MG63 (cell line): ENCODE data around the gene CCND2. TPM values are rescaled to one million over a fixed set of nuclear protein-coding genes. Genes with fewer than 3 reads are reported as not detected.

Experiments used
- DNase-seq: peaks from one replicate; pipeline ENCODE4 v3.0.0-alpha.2; 2020
- H3K27me3 ChIP-seq: fragments of 250-450 bp; sonication (Bioruptor Pico); 2 replicates; pipeline ENCODE4 v1.5.1; 2020; ENCODE audit warnings: mild to moderate bottlenecking, moderate library complexity
- H3K36me3 ChIP-seq: fragments of 250-450 bp; sonication (Bioruptor Pico); 2 replicates; pipeline ENCODE4 v1.5.1; 2020; ENCODE audit warnings: mild to moderate bottlenecking, moderate library complexity
- H3K4me3 ChIP-seq: fragments of 250-450 bp; sonication (Bioruptor Pico); 2 replicates; pipeline ENCODE4 v1.5.1; 2020; ENCODE audit warnings: mild to moderate bottlenecking, moderate library complexity
- H3K9me3 ChIP-seq: fragments of 250-450 bp; sonication (Bioruptor Pico); 2 replicates; pipeline ENCODE4 v1.5.1; 2020; ENCODE audit warnings: mild to moderate bottlenecking, moderate library complexity
- total RNA-seq: library from RNA; depleted of rRNA; stranded (reverse); fragments of >200 nt; shearing (Covaris generic); gene quantifications from 2 replicates; pipeline ENCODE4 v1.2.3, GENCODE V29; 2014; ENCODE audit warnings: low replicate concordance

The CCND2 gene
- total RNA-seq, 1 experiment from 2014 or later: not detected

DNA sequence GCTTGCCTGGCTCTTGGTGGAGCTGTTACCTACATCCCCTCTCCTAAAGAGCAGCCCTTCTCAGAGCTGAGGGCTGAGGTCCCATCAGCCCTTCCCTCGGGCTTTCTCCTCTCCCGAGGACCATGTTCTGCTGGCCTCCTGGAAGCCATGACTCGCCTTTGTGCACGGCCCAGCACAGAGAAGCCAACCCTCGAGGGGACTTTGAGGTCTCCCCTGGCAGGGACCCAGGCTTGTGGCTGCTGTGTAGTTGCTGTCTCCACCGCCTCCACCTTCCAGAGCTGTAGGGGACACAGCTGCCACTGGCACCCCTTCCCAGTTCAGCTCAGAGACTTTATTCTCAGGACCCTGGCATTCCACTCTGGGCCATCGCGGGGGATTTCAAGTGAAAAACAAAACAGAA lies 22.9 kb upstream of the CCND2 start:
- no peak for DNase-seq
- no peak overlapping the region for H3K4me3 ChIP-seq
- H3K9me3 ChIP-seq: no peaks in the 10 kb centered on the region
- no peaks in the 10 kb centered on the region; the same call in 1 of the 2 replicates for H3K27me3 ChIP-seq
- H3K36me3 ChIP-seq: no peaks in the 10 kb centered on the region

DNA sequence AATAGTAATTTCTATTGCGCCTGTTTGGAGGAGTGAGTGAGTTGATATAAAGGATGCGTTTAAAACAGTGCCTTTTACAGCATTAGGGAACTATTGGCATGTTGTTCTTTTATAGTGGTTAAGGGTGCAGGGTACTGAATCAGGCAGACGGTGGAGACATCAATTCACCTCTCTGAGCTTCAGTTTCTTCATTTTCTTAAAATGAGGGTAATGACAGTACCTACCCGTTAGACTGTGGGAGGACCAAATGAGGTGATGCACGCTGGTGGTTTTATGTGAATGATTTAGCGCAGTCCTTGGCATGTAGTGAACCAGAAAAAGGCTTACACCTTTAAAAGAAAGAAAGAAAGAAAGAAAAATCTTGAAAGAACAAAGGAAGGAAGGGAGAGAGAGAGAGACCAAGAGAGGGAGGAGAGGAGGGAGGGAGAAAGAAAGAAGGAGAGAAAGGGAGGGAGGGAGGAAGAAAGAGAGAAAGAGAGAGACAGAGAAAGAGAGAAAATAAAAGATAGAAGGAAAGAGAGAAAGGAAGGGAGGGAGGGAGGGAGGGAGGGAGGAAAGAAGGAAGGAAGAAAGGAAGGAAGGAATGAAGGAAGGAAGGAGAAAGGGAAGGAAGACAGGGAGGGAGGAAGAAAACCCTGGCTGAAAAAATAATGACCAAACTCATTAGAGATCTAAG lies 22.2 kb upstream of the CCND2 start:
- no peak for DNase-seq
- Histone ChIP-seq H3K9me3 (no peaks in the 10 kb centered on the region), H3K27me3 (no peaks in the 10 kb centered on the region; the same call in 1 of the 2 replicates), H3K4me3 (no peak overlapping the region), H3K36me3 (no peaks in the 10 kb centered on the region)

DNA sequence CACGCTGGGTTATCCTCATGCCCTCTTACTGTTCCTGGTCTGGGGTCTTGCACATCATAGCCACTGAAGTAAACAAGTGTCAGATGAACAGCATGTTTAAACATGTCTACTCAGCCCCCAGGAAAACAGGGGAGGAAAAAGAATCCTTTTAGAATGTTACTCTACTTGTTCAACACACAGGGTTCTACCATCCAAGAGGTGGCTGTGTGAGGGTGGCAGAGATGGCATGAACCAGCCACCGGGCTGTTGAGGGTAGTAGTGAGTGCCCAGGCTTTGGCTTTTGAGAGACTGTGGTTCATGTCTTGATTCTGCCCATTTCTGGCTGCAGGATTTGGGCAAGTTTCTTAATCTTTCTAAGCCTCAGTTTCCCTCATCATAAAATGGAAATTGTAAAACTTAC lies 21.6 kb upstream of the CCND2 start:
- Histone ChIP-seq H3K27me3 (no peaks in the 10 kb centered on the region; the same call in 1 of the 2 replicates), H3K36me3 (no peaks in the 10 kb centered on the region), H3K4me3 (no peak overlapping the region), H3K9me3 (no peaks in the 10 kb centered on the region)
- no peak for DNase-seq

DNA sequence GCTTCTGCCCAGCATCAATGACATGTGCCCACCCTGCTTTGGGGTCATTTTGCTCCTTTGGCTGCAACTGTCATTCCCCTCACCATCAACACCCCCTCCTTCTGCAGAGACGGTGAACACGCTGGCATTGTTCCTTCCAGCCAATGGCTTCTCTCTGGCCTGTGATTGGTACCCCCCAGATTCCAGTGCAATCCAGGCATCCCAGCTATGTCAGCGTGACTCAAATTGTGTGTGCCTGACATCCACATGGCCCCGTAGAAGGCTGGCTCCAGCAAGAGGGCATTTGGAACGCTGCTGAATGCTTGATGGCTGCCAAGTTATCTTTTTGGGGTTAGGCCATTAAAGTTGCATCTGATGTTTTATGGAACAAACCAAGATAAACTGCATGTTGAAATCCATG lies 21.0 kb upstream of the CCND2 start:
- no peak overlapping the region for H3K4me3 ChIP-seq
- no peaks in the 10 kb centered on the region for H3K36me3 ChIP-seq
- no peak for DNase-seq
- H3K27me3 ChIP-seq: peaks cover 2% of the 10 kb centered on the region; the same call in 1 of the 2 replicates
- H3K9me3 ChIP-seq: no peaks in the 10 kb centered on the region; the same call in 1 of the 2 replicates

DNA sequence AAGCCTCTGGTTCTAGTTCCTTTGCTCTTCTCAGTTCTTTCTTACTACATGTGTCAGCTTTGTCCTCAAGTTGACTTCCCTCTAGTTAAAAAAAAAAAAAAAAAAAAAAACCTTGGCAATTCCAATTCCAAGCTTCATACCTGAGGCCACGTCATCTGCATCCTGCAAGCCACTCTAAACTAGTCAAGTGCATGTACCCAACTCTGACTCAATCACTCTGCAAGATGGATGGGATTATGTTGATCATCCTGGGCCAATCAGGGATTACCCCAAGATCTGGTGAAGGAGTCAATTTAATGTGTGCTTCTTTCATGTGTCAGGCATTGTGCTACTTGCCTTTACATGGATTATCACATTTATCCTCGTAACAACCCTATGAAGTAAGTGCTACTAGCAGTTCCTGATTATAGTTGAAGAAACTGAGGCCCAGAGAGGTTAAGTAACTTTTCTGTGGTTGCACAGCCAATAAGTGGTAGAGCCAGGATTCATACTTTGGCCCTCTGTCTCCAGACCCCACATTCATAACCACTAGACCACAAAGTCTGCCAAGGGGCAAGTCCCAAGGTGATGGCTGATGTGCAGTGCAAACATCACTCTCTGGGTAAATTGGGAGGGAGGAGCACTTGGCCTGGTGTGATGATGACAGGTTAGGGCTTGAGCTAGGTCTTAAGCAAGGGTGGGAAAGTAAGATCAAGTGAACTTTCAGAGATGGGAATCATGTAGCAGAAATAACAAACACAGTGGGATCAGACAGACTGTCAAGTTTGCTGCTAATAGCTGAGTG lies 17.3 kb upstream of the CCND2 start:
- peaks cover 2% of the 10 kb centered on the region; the same call in 1 of the 2 replicates for H3K9me3 ChIP-seq
- no peak for DNase-seq
- peaks cover 8% of the 10 kb centered on the region; the same call in 1 of the 2 replicates for H3K27me3 ChIP-seq

DNA sequence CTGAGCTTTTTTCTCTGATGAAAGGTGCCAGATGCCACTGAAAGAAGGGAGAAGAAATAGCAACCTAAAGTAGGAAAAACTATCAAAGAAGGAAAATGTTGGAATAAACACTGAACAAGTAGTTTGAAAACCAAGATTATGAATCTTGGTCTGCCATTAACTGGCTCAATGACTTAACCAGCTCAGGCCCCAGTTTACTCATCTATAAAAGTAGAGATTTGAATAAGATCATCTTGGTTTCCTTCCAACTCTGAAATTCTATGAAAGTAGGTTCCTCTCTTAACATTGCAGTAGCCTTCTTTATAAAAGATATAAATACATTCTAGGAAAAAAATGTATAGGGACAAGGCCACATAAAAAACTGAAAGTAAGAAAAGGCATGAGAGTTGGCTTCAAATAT lies 16.1 kb upstream of the CCND2 start:
- Histone ChIP-seq H3K36me3 (no peaks in the 10 kb centered on the region), H3K27me3 (peaks cover 14% of the 10 kb centered on the region; the same call in 1 of the 2 replicates), H3K4me3 (no peak overlapping the region), H3K9me3 (peaks cover 2% of the 10 kb centered on the region; the same call in 1 of the 2 replicates)
- no peak for DNase-seq

More for the DNA sequence above, 17.3 kb upstream of the CCND2 start:
- Histone ChIP-seq H3K36me3 (no peaks in the 10 kb centered on the region), H3K4me3 (no peak overlapping the region)

DNA sequence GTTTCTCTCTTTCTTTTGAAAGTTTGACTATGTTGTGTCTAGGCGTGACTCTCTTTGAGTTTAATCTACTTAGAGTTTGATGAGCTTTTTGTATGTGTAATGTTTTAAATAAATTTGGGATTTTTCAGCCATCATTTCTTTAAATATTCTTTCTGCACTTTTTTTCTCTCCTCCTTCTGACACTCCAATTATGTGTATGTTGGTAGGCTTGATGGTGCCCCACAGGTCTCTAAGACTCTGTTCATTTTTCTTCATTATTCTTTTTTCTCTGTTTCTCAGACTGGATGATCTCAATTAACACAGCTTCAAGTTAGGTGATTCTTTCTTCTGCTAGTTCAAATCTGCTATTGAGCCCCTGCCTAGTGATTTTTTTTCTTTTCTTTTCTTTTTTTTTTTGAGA lies 14.5 kb upstream of the CCND2 start:
- H3K4me3 ChIP-seq: no peak overlapping the region
- H3K36me3 ChIP-seq: no peaks in the 10 kb centered on the region
- peaks cover 29% of the 10 kb centered on the region for H3K27me3 ChIP-seq
- DNase-seq: no peak
- peaks cover 2% of the 10 kb centered on the region; the same call in 1 of the 2 replicates for H3K9me3 ChIP-seq

DNA sequence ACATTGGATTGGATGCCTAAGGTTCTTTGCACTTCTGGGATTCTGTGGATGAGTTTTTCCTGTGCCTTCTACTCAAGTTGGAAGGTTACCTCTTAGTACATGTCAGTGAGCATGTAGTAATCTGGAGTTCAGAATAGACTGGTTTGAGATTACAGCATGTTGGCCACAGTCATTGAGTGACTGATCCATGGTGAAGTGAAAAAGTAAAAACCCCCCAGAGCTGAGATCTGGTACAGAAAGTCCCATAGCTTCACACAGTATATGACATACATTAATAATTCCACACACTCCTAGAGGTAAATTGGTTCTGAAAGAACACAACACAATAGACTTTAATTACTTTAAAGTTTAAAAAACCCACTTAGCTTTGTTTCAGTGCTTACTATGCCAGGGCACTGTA lies 11.9 kb upstream of the CCND2 start:
- Histone ChIP-seq H3K4me3 (no peak overlapping the region), H3K27me3 (peaks cover 53% of the 10 kb centered on the region), H3K9me3 (peaks cover 2% of the 10 kb centered on the region; the same call in 1 of the 2 replicates), H3K36me3 (no peaks in the 10 kb centered on the region)
- no peak for DNase-seq

DNA sequence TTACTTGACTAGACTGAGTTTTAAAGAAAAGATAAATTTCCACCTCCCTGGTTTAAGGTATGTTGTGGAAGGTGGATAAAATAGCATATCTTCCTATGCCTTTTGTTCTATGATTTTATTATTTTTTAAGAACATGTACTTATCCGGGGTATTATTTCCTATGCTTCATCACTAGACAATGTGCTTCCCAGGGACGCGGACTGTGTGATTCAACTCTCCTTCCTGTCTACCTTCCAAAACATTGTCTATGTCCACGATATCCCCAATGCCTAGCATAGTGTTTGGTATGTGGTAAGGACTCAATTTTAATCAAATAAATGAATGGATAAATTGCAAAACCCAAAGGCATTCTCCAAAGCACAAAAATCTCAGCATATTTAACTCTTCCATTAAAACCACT lies 8.3 kb upstream of the CCND2 start:
- Histone ChIP-seq H3K36me3 (no peaks in the 10 kb centered on the region), H3K9me3 (no peaks in the 10 kb centered on the region), H3K27me3 (peaks cover 79% of the 10 kb centered on the region), H3K4me3 (no peak overlapping the region)
- DNase-seq: no peak

DNA sequence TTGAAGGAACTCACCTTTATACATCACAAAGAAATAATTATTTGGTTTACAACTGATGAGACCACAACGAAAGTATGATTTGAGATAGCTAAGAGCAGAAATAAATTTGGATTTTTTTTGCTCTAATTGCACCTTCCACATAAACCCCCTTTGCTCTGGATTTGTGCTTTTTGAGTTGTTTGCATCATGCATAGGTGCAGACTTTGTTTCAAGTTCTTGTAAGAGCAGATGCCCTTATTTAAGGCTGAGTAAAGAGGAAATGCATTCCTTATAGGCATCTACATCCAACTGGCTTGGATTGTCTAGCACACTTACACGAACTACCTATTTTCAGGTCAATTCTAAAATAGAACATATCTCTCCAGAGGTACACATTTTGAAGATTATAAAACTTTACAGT lies 6.6 kb upstream of the CCND2 start:
- no peak for DNase-seq
- peaks cover 91% of the 10 kb centered on the region for H3K27me3 ChIP-seq
- no peaks in the 10 kb centered on the region for H3K36me3 ChIP-seq
- no peak overlapping the region for H3K4me3 ChIP-seq
- H3K9me3 ChIP-seq: no peaks in the 10 kb centered on the region

DNA sequence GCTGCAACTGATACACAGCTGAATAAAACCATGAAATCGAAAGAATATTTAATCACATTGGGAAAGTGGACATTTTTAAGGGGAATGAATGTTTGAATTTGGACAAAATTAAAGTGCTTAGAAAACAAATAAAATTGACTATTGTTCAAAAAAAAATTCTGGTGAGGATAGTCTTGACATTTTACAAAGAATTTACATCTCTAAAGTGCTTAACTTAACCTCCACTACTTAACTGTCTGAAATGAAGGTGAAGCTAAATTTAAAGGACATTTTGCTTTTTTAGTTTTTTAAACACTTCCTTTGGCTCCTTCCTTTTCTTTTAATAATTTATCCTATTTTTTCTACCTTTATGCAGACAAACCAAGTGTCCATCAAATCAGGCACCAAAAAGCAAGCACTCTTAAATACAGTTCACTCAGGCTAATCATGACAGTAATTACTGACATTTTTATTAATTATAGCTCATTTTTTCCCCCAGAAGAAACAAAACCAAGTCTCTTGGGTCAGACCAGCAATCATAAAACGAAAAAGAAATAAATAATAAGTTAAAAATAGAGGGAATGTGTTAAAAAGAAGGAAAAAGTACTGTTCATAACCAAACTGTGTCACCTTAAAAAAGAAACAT lies 5.7 kb upstream of the CCND2 start:
- Histone ChIP-seq H3K27me3 (peaks cover 92% of the 10 kb centered on the region), H3K9me3 (no peaks in the 10 kb centered on the region), H3K4me3 (no peak overlapping the region), H3K36me3 (no peaks in the 10 kb centered on the region)
- DNase-seq: no peak

DNA sequence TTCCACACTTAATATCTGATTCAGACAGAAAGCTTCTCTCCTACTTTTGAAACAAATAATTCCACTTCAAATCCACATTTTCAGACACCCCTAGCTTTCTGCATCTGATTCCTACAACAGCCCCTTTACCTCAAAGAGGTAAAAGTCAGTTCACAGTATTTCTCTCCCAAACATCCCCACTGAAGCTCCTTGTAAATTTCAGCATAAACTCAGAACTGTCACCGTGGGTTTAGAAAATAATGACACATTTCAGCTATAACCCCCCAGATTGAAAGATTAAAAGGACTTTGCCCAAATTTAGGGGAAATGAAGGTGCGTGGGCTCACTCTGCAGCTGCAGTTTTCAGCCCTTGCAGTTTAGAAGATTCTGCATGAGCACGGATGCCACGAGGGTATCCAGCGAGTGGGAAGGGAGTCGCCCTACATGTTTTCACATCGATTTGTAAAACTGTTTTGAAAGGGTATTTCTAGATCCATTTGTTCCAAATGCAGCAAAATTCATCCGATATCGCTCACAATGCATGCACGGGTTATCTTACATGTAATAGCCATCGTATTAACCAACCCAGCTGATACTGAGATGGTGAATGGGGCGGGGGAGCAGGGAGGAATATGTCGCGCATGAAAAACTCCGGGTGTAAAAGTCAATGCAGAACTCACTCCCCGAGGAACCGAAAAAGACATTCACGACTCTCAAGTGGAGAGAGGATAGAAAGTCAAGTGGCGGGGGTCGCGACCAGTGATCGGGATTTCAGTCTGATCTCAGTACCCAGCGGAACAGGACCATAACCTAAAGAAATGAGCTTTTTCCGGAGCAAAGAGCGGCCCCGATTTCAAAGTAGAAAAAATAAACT lies 5.0 kb upstream of the CCND2 start:
- Histone ChIP-seq H3K27me3 (peaks cover 92% of the 10 kb centered on the region), H3K4me3 (no peak overlapping the region)
- DNase-seq: no peak

DNA sequence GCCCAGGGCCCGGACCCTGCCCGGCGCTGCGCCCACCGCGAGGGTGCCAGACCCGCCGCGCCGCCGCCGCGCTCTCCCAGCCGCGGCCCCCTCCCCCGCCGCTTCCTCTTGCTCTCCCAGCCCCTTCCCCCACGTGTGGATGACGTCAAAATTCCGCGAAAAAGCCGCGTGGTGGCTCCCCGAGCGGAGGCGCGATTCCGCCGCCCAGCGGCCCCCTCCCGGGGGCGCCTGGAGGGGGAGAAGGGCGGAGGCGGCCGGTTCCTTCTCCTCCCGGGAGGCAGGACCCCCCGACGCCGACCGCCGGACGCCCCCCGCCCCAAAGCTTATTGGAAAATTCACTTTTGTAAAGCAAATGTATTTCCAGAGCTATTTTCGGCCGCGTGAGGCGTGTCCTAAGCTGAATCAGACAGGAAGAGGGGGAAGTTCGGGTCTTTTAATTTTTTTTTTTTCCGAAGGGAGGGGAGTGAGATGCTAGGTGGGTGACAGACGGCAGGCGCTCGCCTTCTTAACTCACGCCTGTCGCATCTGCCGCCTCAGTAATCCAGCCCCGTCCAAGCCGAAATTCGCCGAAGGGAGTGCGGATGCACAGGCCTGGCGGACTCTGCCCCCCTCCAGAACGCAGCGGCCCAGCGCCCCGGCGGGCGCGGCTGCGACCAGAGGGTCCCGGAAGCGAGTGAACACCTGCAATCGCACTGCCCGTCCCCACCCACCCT lies 4.1 kb upstream of the CCND2 start:
- Histone ChIP-seq H3K4me3 (peak overlapping the region; percentile 26), H3K27me3 (peaks cover 92% of the 10 kb centered on the region)
- DNase-seq: peak; percentile 35

More for the DNA sequence above, 5.0 kb upstream of the CCND2 start:
- no peaks in the 10 kb centered on the region for H3K36me3 ChIP-seq
- no peaks in the 10 kb centered on the region for H3K9me3 ChIP-seq

DNA sequence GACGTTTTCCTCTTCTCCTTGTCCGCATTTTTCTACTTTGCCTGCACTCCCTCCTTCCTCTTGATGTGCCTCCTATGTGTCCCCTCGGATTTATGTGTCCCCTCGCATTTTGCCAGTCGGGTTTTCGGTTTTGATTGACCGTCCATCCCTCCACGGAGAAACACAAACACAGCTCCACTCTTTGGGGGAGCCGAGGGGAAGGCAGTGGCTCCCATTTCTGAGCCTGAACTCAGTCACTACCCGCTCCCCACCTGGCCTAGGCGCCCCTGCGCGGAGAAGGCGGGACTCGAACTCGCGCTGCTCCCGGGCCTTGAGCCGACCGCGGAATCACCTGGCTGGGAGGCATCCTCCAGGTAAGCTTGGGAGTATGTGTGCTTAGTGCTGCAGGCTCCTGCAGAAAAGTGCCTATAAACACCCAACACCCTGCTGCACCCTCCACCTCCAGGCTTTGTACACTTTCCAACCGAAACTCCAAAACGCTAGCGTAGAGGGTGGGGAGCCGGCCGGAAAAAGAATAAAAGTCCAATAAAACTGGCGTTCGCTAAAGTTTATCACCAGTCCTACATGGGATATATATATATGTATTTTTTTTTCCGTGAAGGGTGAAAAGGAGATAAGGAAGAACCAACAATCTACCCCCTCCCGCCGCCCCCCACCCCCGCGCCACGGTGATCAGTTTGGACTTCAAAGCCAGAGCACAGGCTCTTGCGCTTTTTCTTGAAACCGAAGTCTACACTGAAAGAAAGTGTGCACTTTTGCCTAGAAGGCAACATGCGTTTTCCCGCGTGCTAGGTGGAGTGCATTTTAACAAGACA lies 3.3 kb upstream of the CCND2 start:
- no peak overlapping the region for H3K4me3 ChIP-seq
- no peaks in the 10 kb centered on the region for H3K36me3 ChIP-seq
- no peaks in the 10 kb centered on the region for H3K9me3 ChIP-seq
- DNase-seq: no peak
- peaks cover 94% of the 10 kb centered on the region for H3K27me3 ChIP-seq

More for the DNA sequence above, 4.1 kb upstream of the CCND2 start:
- H3K36me3 ChIP-seq: no peaks in the 10 kb centered on the region
- no peaks in the 10 kb centered on the region for H3K9me3 ChIP-seq
